Measurements from ENCODE around the gene OLFM4.

Gene OLFM4

GRCh38 chr13:53014495-53015443, 13.8 kb upstream of the OLFM4 start:
- Histone ChIP-seq H3K4me3 (ENCODE audit: low read length) (no peak overlapping the region), H2BK120ac (ENCODE audit: low read depth, low read length) (no peak overlapping the region), H3K79me1 (ENCODE audit: low read length) (no peaks in the 10 kb centered on the region), H3K27me3 (ENCODE audit: insufficient read depth, low read length, poor library complexity) (no peaks in the 10 kb centered on the region), H3K79me2 (ENCODE audit: control insufficient read depth, insufficient read depth, low read length) (no peaks in the 10 kb centered on the region), H3K4me2 (ENCODE audit: low read length) (no peak overlapping the region), H2AK5ac (ENCODE audit: low read length) (no peak overlapping the region), H3K18ac (ENCODE audit: low read length) (no peak overlapping the region), H3K4ac (ENCODE audit: low read depth, low read length) (no peak overlapping the region), H3K56ac (ENCODE audit: low read length) (no peak overlapping the region), H3K36me3 (ENCODE audit: control insufficient read depth, insufficient read depth, low read length) (no peaks in the 10 kb centered on the region), H2BK5ac (ENCODE audit: low read length) (no peak overlapping the region), H3K4me1 (ENCODE audit: control insufficient read depth, low read depth, low read length) (no peaks in the 10 kb centered on the region), H3K9ac (ENCODE audit: low read length) (no peak overlapping the region), H3K27ac (ENCODE audit: low read depth, low read length) (no peak overlapping the region), H4K8ac (ENCODE audit: low read depth, low read length) (no peak overlapping the region), H3K23ac (ENCODE audit: low read length) (no peak overlapping the region), H4K5ac (ENCODE audit: low read length) (no peak overlapping the region), H2BK15ac (replicated peaks; ENCODE audit: low read depth) (no peak overlapping the region)
- peak; percentile 33 for DNase-seq
- WGBS (ENCODE audit: extremely low coverage, insufficient coverage, low lambda C conversion rate), result no CpG with 5 or more reads among the region's 8 CpGs

GRCh38 chr13:53015971-53016370, 12.6 kb upstream of the OLFM4 start:
- WGBS (ENCODE audit: extremely low coverage, insufficient coverage, low lambda C conversion rate), result no CpG with 5 or more reads among the region's 6 CpGs
- H3K4ac ChIP-seq (ENCODE audit: low read depth, low read length), result no peak overlapping the region
- H3K4me3 ChIP-seq (ENCODE audit: low read length), result no peak overlapping the region
- no peak overlapping the region for H2BK5ac ChIP-seq (ENCODE audit: low read length)
- no peak overlapping the region for H3K9ac ChIP-seq (ENCODE audit: low read length)
- H2BK120ac ChIP-seq (ENCODE audit: low read depth, low read length), result no peak overlapping the region
- no peak overlapping the region for H3K27ac ChIP-seq (ENCODE audit: low read depth, low read length)
- no peak overlapping the region for H3K4me2 ChIP-seq (ENCODE audit: low read length)
- no peak for DNase-seq
- H3K23ac ChIP-seq (ENCODE audit: low read length), result no peak overlapping the region
- no peaks in the 10 kb centered on the region for H3K4me1 ChIP-seq (ENCODE audit: control insufficient read depth, low read depth, low read length)
- no peak overlapping the region for H3K56ac ChIP-seq (ENCODE audit: low read length)
- no peak overlapping the region for H2AK5ac ChIP-seq (ENCODE audit: low read length)
- no peak overlapping the region for H2BK15ac ChIP-seq (replicated peaks; ENCODE audit: low read depth)
- H3K79me2 ChIP-seq (ENCODE audit: control insufficient read depth, insufficient read depth, low read length), result no peaks in the 10 kb centered on the region
- H3K79me1 ChIP-seq (ENCODE audit: low read length), result no peaks in the 10 kb centered on the region
- H4K8ac ChIP-seq (ENCODE audit: low read depth, low read length), result no peak overlapping the region
- no peaks in the 10 kb centered on the region for H3K27me3 ChIP-seq (ENCODE audit: insufficient read depth, low read length, poor library complexity)
- no peak overlapping the region for H4K5ac ChIP-seq (ENCODE audit: low read length)
- no peak overlapping the region for H3K18ac ChIP-seq (ENCODE audit: low read length)
- no peaks in the 10 kb centered on the region for H3K36me3 ChIP-seq (ENCODE audit: control insufficient read depth, insufficient read depth, low read length)

- no peak overlapping the region for H3K9ac ChIP-seq (ENCODE audit: low read length)
- DNase-seq, result no peak
- H3K4me3 ChIP-seq (ENCODE audit: low read length), result no peak overlapping the region
- no peaks in the 10 kb centered on the region for H3K79me1 ChIP-seq (ENCODE audit: low read length)
- H3K56ac ChIP-seq (ENCODE audit: low read length), result no peak overlapping the region
- H4K5ac ChIP-seq (ENCODE audit: low read length), result no peak overlapping the region
- H3K27me3 ChIP-seq (ENCODE audit: insufficient read depth, low read length, poor library complexity), result no peaks in the 10 kb centered on the region
- H2AK5ac ChIP-seq (ENCODE audit: low read length), result no peak overlapping the region
- no peak overlapping the region for H2BK5ac ChIP-seq (ENCODE audit: low read length)
- no peak overlapping the region for H3K27ac ChIP-seq (ENCODE audit: low read depth, low read length)
- no CpG with 5 or more reads among the region's 5 CpGs for WGBS (ENCODE audit: extremely low coverage, insufficient coverage, low lambda C conversion rate)
- H4K8ac ChIP-seq (ENCODE audit: low read depth, low read length), result no peak overlapping the region
- H3K4me2 ChIP-seq (ENCODE audit: low read length), result no peak overlapping the region
- H3K79me2 ChIP-seq (ENCODE audit: control insufficient read depth, insufficient read depth, low read length), result no peaks in the 10 kb centered on the region
- no peak overlapping the region for H3K18ac ChIP-seq (ENCODE audit: low read length)
- H2BK15ac ChIP-seq (replicated peaks; ENCODE audit: low read depth), result no peak overlapping the region
- H3K23ac ChIP-seq (ENCODE audit: low read length), result no peak overlapping the region
- H3K4ac ChIP-seq (ENCODE audit: low read depth, low read length), result no peak overlapping the region
- H3K4me1 ChIP-seq (ENCODE audit: control insufficient read depth, low read depth, low read length), result no peaks in the 10 kb centered on the region
- no peaks in the 10 kb centered on the region for H3K36me3 ChIP-seq (ENCODE audit: control insufficient read depth, insufficient read depth, low read length)
- H2BK120ac ChIP-seq (ENCODE audit: low read depth, low read length), result no peak overlapping the region
These were observed 11.1 kb upstream of the OLFM4 start for GRCh38 chr13:53017433-53017970.

GRCh38 chr13:53018690-53019647, 9.6 kb upstream of the OLFM4 start:
- Histone ChIP-seq H3K79me1 (ENCODE audit: low read length) (no peaks in the 10 kb centered on the region), H3K23ac (ENCODE audit: low read length) (no peak overlapping the region), H3K18ac (ENCODE audit: low read length) (no peak overlapping the region), H2AK5ac (ENCODE audit: low read length) (no peak overlapping the region), H4K8ac (ENCODE audit: low read depth, low read length) (no peak overlapping the region), H3K4me2 (ENCODE audit: low read length) (no peak overlapping the region), H2BK15ac (replicated peaks; ENCODE audit: low read depth) (no peak overlapping the region), H2BK120ac (ENCODE audit: low read depth, low read length) (no peak overlapping the region), H3K36me3 (ENCODE audit: control insufficient read depth, insufficient read depth, low read length) (no peaks in the 10 kb centered on the region), H4K5ac (ENCODE audit: low read length) (no peak overlapping the region), H3K27ac (ENCODE audit: low read depth, low read length) (no peak overlapping the region), H3K79me2 (ENCODE audit: control insufficient read depth, insufficient read depth, low read length) (no peaks in the 10 kb centered on the region), H3K4ac (ENCODE audit: low read depth, low read length) (no peak overlapping the region), H3K9ac (ENCODE audit: low read length) (no peak overlapping the region), H3K27me3 (ENCODE audit: insufficient read depth, low read length, poor library complexity) (no peaks in the 10 kb centered on the region), H3K4me3 (ENCODE audit: low read length) (no peak overlapping the region), H2BK5ac (ENCODE audit: low read length) (no peak overlapping the region), H3K4me1 (ENCODE audit: control insufficient read depth, low read depth, low read length) (no peaks in the 10 kb centered on the region), H3K56ac (ENCODE audit: low read length) (no peak overlapping the region)
- no peak for DNase-seq
- WGBS (ENCODE audit: extremely low coverage, insufficient coverage, low lambda C conversion rate), result no CpG with 5 or more reads among the region's 4 CpGs

- Histone ChIP-seq H3K27me3 (ENCODE audit: insufficient read depth, low read length, poor library complexity) (no peaks in the 10 kb centered on the region), H3K27ac (ENCODE audit: low read depth, low read length) (no peak overlapping the region), H3K56ac (ENCODE audit: low read length) (no peak overlapping the region), H2BK5ac (ENCODE audit: low read length) (no peak overlapping the region), H3K9ac (ENCODE audit: low read length) (no peak overlapping the region), H3K23ac (ENCODE audit: low read length) (no peak overlapping the region), H3K79me1 (ENCODE audit: low read length) (no peaks in the 10 kb centered on the region), H2AK5ac (ENCODE audit: low read length) (no peak overlapping the region), H2BK120ac (ENCODE audit: low read depth, low read length) (no peak overlapping the region), H3K4ac (ENCODE audit: low read depth, low read length) (no peak overlapping the region), H3K18ac (ENCODE audit: low read length) (no peak overlapping the region), H4K5ac (ENCODE audit: low read length) (no peak overlapping the region), H4K8ac (ENCODE audit: low read depth, low read length) (no peak overlapping the region), H2BK15ac (replicated peaks; ENCODE audit: low read depth) (no peak overlapping the region), H3K4me1 (ENCODE audit: control insufficient read depth, low read depth, low read length) (no peaks in the 10 kb centered on the region), H3K4me2 (ENCODE audit: low read length) (no peak overlapping the region), H3K79me2 (ENCODE audit: control insufficient read depth, insufficient read depth, low read length) (no peaks in the 10 kb centered on the region), H3K4me3 (ENCODE audit: low read length) (no peak overlapping the region), H3K36me3 (ENCODE audit: control insufficient read depth, insufficient read depth, low read length) (no peaks in the 10 kb centered on the region)
- WGBS (ENCODE audit: extremely low coverage, insufficient coverage, low lambda C conversion rate), result no CpG with 5 or more reads among the region's 5 CpGs
- no peak for DNase-seq
These were observed 7.8 kb upstream of the OLFM4 start for GRCh38 chr13:53020764-53021335.
